LHCN-M2 (cell line): ENCODE results near the gene ATF7. TPM values are rescaled to one million over a fixed set of nuclear protein-coding genes. Genes with fewer than 3 reads are reported as not detected.

ENCODE experiments used
- DNase-seq: peaks from one replicate; pipeline ENCODE4 v3.0.0-alpha.2; 2012; ENCODE audit warnings: low read depth
- total RNA-seq: library from RNA; depleted of rRNA; stranded (reverse); fragments of >200 nt; gene quantifications from 2 replicates; pipeline ENCODE4 v1.2.3, GENCODE V29; 2014; rRNA removed

Gene ATF7
- total RNA-seq, 1 experiment from 2014 or later = 14.2 TPM

GRCh38 chr12:53463802-53464560 lies 162.2 kb downstream of the ATF7 start:
- DNase-seq = no peak

GRCh38 chr12:53462935-53463334 lies 163.2 kb downstream of the ATF7 start:
- no peak for DNase-seq

GRCh38 chr12:53461591-53461990 lies 164.6 kb downstream of the ATF7 start:
- no peak for DNase-seq

- DNase-seq = no peak
Measured at GRCh38 chr12:53461059-53461458, 165.1 kb downstream of the ATF7 start.

GRCh38 chr12:53459097-53459496 lies 167.1 kb downstream of the ATF7 start:
- DNase-seq = no peak

Other genes starting within 250 kb of the ATF7 start
- 26.5 and 37.1 TPM in 2 replicates for gene SP1, start 246.2 kb downstream of the ATF7 start, total RNA-seq
- not detected in 2 replicates for gene AMHR2, start 202.5 kb downstream of the ATF7 start, total RNA-seq
- 89.5 and 92.8 TPM in 2 replicates for gene PRR13, start 184.6 kb downstream of the ATF7 start, total RNA-seq
- gene PCBP2, start 174.3 kb downstream of the ATF7 start, total RNA-seq = 186 and 227 TPM in 2 replicates
- 37.6 and 38.6 TPM in 2 replicates for gene MAP3K12, start 126.9 kb downstream of the ATF7 start, total RNA-seq
- 49.6 and 53.3 TPM in 2 replicates for gene TARBP2, start 125.1 kb downstream of the ATF7 start, total RNA-seq
- not detected in 2 replicates for gene NPFF, start 118.9 kb downstream of the ATF7 start, total RNA-seq
- gene ATP5MC2, start 49.7 kb upstream of the ATF7 start, total RNA-seq = 412 and 417 TPM in 2 replicates
- gene CALCOCO1, start 101.1 kb upstream of the ATF7 start, total RNA-seq = 49.0 and 69.4 TPM in 2 replicates
- gene CISTR, start 125.6 kb upstream of the ATF7 start, total RNA-seq = not detected in 2 replicates